Measurements from ENCODE around the gene SOX18. TPM values are rescaled to one million over a fixed set of nuclear protein-coding genes. Genes with fewer than 3 reads are reported as not detected.
"Not testable (repeated sequence)": the region's sequence is repeated elsewhere in the genome, so short reads cannot be mapped to it uniquely, and the experiment has no call there.

The SOX18 gene
- total and polyA plus RNA-seq, 8 donors: 0.58 to 26.6 (median 8.7) TPM

DNA sequence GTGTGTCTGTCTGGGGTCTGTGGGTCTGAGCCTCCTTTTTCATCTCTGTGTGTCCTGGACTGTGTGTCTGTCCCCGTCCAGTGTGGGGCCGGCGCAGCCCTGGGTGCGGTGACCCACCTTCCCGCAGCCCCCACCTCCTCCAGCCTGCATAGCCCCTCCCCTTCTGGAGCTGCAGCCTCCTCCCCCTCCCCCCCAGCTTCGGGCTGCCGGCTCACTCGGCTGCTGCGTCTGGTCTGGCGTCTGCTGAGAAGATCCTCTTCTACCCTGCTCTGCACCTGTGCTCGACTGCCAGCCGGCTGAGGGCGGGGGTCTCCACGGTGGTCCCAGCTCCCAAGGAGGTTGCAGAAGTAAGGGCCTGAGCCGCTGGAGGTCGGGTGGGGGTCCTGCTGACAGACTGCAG lies 42.3 kb upstream of the SOX18 start:
- peak in 1 of 2 donors; percentile 50 for DNase-seq
- Histone ChIP-seq H3K4me3 (no peak overlapping the region), H3K27ac (no peak overlapping the region), H3K27me3 (peaks cover 0 to 46% (median 7%) of the 10 kb centered on the region in 3 donors), H3K9me3 (peaks cover 0 to 5% (median 0%) of the 10 kb centered on the region in 4 donors), H3K36me3 (no peaks in the 10 kb centered on the region), H3K4me1 (no peaks in the 10 kb centered on the region)
- 14 to 24% (median 16%) methylated on average over 9 to 16 of the region's 16 CpGs for WGBS, 5 donors
- TF ChIP-seq, protein P1, sequence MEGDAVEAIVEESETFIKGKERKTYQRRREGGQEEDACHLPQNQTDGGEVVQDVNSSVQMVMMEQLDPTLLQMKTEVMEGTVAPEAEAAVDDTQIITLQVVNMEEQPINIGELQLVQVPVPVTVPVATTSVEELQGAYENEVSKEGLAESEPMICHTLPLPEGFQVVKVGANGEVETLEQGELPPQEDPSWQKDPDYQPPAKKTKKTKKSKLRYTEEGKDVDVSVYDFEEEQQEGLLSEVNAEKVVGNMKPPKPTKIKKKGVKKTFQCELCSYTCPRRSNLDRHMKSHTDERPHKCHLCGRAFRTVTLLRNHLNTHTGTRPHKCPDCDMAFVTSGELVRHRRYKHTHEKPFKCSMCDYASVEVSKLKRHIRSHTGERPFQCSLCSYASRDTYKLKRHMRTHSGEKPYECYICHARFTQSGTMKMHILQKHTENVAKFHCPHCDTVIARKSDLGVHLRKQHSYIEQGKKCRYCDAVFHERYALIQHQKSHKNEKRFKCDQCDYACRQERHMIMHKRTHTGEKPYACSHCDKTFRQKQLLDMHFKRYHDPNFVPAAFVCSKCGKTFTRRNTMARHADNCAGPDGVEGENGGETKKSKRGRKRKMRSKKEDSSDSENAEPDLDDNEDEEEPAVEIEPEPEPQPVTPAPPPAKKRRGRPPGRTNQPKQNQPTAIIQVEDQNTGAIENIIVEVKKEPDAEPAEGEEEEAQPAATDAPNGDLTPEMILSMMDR (IDR thresholded peaks at IDR 0.05): no peak
- TF ChIP-seq EP300 (IDR thresholded peaks at IDR 0.05) (no peak), POLR2AphosphoS5 (IDR thresholded peaks at IDR 0.05) (no peak), POLR2A (IDR thresholded peaks at IDR 0.05) (no peak)
- intact Hi-C loops (cut with DNase I; ENCODE audit: low total_unique reads): no loop called here

DNA sequence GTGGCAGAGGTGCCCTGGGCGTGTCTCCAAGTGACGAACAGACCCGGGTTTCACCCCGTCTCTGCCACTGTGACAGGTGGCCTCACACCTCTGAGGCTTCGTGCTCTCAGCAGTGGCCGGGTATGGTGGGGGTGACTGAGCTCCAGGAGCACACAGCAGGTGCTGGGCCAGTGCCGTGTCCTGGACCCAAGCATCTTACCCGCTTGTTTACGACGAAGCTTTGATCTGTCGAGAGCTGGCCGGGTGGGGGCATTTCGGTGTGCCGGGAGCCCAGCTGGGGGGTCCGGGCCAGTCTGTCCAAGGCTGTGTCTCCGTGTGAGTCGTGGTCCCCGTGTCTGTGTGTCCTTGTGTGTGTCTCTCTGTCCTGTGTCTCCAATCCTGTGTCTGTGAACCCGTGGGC lies 41.9 kb upstream of the SOX18 start:
- Histone ChIP-seq H3K36me3 (no peaks in the 10 kb centered on the region), H3K27ac (no peak overlapping the region), H3K9me3 (peaks cover 0 to 5% (median 0%) of the 10 kb centered on the region in 4 donors), H3K27me3 (peaks cover 0 to 44% (median 12%) of the 10 kb centered on the region in 3 donors), H3K4me3 (no peak overlapping the region), H3K4me1 (no peaks in the 10 kb centered on the region)
- TF ChIP-seq POLR2A (IDR thresholded peaks at IDR 0.05) (no peak), EP300 (IDR thresholded peaks at IDR 0.05) (no peak), POLR2AphosphoS5 (IDR thresholded peaks at IDR 0.05) (no peak)
- TF ChIP-seq, protein P1 (IDR thresholded peaks at IDR 0.05): no peak
- WGBS, 5 donors: 65 to 77% (median 70%) methylated on average over 10 to 19 of the region's 19 CpGs
- intact Hi-C loops (cut with DNase I; ENCODE audit: low total_unique reads): no loop called here
- DNase-seq: no peak

DNA sequence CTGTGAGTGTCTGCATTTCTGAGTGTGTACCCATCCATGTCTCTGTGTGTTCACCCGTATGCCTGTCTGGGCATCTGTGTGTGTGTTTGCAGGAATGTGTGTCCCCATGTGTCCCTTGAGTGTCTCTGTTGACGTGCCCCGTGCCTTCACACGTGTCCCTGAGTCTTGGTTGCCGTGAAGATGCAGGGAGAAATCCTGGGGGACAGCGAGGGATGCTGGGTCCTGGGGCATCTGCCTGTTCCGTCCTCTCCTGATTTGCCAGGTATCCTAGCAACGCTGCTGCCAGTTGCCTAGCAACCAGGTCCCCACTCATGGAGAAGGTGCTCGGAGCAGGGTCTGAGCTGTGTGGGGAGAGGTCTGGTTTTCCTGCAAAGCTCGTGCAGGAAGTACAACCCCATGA lies 40.7 kb upstream of the SOX18 start:
- Histone ChIP-seq H3K4me3 (no peak overlapping the region), H3K27me3 (peaks cover 0 to 45% (median 18%) of the 10 kb centered on the region in 3 donors), H3K9me3 (peaks cover 0 to 5% (median 0%) of the 10 kb centered on the region in 4 donors), H3K4me1 (no peaks in the 10 kb centered on the region), H3K36me3 (no peaks in the 10 kb centered on the region), H3K27ac (no peak overlapping the region)
- WGBS, 5 donors: 32 to 64% (median 50%) methylated on average over 9 to 10 of the region's 10 CpGs
- DNase-seq: no peak
- intact Hi-C loops (cut with DNase I; ENCODE audit: low total_unique reads): no loop called here
- TF ChIP-seq POLR2A (IDR thresholded peaks at IDR 0.05): no peak

DNA sequence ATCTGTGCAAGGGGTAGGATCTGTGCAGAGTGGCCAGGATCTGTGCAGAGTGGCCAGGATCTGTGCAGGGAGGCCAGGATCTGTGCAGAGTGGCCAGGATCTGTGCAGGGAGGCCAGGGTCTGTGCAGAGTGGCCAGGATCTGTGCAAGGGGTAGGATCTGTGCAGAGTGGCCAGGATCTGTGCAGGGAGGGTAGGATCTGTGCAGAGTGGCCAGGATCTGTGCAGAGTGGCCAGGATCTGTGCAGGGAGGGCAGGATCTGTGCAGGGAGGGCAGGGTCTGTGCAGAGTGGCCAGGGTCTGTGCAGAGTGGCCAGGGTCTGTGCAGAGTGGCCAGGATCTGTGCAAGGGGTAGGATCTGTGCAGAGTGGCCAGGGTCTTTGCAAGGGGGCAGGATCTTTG lies 39.1 kb upstream of the SOX18 start:
- H3K27me3 ChIP-seq: peaks cover 3 to 61% (median 33%) of the 10 kb centered on the region in 3 donors

DNA sequence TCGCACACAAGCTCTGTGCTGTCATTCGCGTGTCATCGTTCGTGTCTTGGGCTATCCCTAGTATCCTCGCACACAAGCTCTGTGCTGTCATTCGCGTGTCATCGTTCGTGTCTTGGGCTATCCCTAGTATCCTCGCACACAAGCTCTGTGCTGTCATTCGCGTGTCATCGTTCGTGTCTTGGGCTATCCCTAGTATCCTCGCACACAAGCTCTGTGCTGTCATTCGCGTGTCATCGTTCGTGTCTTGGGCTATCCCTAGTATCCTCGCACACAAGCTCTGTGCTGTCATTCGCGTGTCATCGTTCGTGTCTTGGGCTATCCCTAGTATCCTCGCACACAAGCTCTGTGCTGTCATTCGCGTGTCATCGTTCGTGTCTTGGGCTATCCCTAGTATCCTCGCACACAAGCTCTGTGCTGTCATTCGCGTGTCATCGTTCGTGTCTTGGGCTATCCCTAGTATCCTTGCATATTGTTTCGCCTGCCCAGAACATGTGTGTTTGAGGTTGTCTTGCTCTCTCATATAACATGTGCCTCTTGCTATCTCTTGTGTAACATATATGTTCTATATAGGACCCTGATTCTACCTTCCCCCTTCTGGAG lies 37.9 kb upstream of the SOX18 start:
- H3K9me3 ChIP-seq; H3K36me3 ChIP-seq; intact Hi-C loops (cut with DNase I; ENCODE audit: low total_unique reads); H3K4me3 ChIP-seq; H3K27ac ChIP-seq; DNase-seq: not testable (repeated sequence)
- WGBS, 5 donors: 94 to 99% (median 96%) methylated on average over 6 to 10 of the region's 36 CpGs
- Histone ChIP-seq H3K27me3 (peaks cover 3 to 64% (median 31%) of the 10 kb centered on the region in 3 donors), H3K4me1 (peaks cover 14 to 26% (median 25%) of the 10 kb centered on the region in 4 donors)

More for the DNA sequence above, 39.1 kb upstream of the SOX18 start:
- H3K36me3 ChIP-seq; intact Hi-C loops (cut with DNase I; ENCODE audit: low total_unique reads); H3K9me3 ChIP-seq; DNase-seq; H3K4me3 ChIP-seq; H3K27ac ChIP-seq: not testable (repeated sequence)
- H3K4me1 ChIP-seq: peaks cover 7 to 14% (median 14%) of the 10 kb centered on the region in 4 donors

DNA sequence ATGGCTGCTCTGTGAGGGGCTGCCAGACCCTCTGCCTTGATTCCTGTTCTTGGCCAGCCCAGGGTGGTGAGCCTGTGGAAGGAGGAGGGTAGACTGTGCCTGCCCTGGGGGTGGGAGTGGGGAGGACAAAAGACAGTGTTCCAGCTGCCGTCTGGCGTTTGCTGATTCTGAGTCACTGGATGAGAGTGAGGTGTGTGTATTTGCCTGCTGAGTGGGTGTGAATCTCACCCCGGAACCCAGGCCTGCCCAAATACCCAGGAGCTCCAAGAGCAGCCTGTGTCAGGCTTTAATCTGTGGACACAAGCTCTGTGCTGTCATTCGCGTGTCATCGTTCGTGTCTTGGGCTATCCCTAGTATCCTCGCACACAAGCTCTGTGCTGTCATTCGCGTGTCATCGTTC lies 37.4 kb upstream of the SOX18 start:
- no peak overlapping the region for H3K4me3 ChIP-seq
- TF ChIP-seq POLR2A (IDR thresholded peaks at IDR 0.05): no peak
- TF ChIP-seq, protein P1 (IDR thresholded peaks at IDR 0.05): no peak
- TF ChIP-seq EP300 (IDR thresholded peaks at IDR 0.05): no peak
- TF ChIP-seq POLR2AphosphoS5 (IDR thresholded peaks at IDR 0.05): no peak
- peaks cover 14 to 32% (median 31%) of the 10 kb centered on the region in 4 donors for H3K4me1 ChIP-seq
- WGBS, 5 donors: 76 to 90% (median 81%) methylated on average over 7 to 11 of the region's 11 CpGs
- H3K9me3 ChIP-seq: peaks cover 0 to 5% (median 0%) of the 10 kb centered on the region in 4 donors
- intact Hi-C loops (cut with DNase I; ENCODE audit: low total_unique reads): no loop called here
- H3K27ac ChIP-seq: no peak overlapping the region
- no peaks in the 10 kb centered on the region for H3K36me3 ChIP-seq
- no peak for DNase-seq
- H3K27me3 ChIP-seq: peaks cover 3 to 68% (median 31%) of the 10 kb centered on the region in 3 donors
